ENCODE results near the gene BMPR1A. TPM values are rescaled to one million over a fixed set of nuclear protein-coding genes. Genes with fewer than 3 reads are reported as not detected.

BMPR1A gene
- total and polyA plus RNA-seq, 4 donors: 3.8 to 66.2 (median 19.7) TPM

- no peak overlapping the region for H3K27ac ChIP-seq (ENCODE audit: low read depth in 1 of 2, low read length in 1 of 2)
- H3K9me3 ChIP-seq (ENCODE audit: control insufficient read depth in 4 of 4, insufficient read depth in 3 of 4, low read length in 3 of 4): no peaks in the 10 kb centered on the region
- no peaks in the 10 kb centered on the region for H3K36me3 ChIP-seq (ENCODE audit: control insufficient read depth in 4 of 4, insufficient read depth in 4 of 4, low read length in 4 of 4)
- H3K27me3 ChIP-seq (ENCODE audit: control insufficient read depth in 3 of 3, insufficient read depth in 3 of 3, low read length in 2 of 3): peaks cover 0 to 6% (median 5%) of the 10 kb centered on the region in 3 donors
- peaks cover 0 to 37% (median 25%) of the 10 kb centered on the region in 5 donors for H3K4me1 ChIP-seq (ENCODE audit: control insufficient read depth in 5 of 5, insufficient read depth in 5 of 5, low read length in 5 of 5)
- WGBS, 2 donors: 92 to 97% methylated on average over 7 of the region's 7 CpGs
- ATAC-seq (ENCODE audit: insufficient read depth, low FRiP score): no peak
- no peak for TF ChIP-seq CTCF (IDR thresholded peaks at IDR 0.05; ENCODE audit: control extremely low read depth, extremely low read depth)
- no peak overlapping the region for H3K4me3 ChIP-seq
- no peak for DNase-seq
- no peak overlapping the region for H3K9ac ChIP-seq (ENCODE audit: insufficient read depth in 1 of 2, low read length in 2 of 2)
Measured at GRCh38 chr10:86962981-86963310, 206.5 kb downstream of the BMPR1A start.

DNA sequence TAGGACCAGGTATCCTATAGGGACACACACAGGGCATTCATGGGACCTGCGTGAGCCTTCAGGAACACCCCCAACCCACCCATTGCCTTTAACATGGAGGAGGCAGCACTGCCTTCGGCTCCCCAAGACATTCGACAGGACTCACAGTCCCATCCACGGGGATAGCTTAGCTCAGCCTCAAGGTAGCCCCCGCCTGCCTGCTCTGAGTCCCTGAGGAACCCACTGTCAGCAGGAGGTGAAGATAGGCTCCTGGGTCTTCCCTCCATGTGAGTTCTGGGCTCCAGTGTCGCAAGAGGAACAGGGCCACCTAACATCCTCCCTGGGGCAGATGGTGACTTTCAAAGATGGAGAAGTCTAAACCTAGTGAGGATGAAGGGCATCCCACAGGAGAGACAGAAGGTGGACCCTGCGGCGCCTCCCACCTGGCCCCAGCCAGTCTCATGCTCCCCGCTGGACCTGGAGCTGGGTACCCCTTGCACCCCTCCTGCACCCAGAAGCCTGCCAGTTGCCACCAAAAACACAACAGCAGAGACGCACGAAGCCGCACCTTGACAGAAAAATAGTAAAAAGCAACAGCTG lies 207.0 kb downstream of the BMPR1A start:
- ATAC-seq (ENCODE audit: insufficient read depth, low FRiP score): no peak

DNA sequence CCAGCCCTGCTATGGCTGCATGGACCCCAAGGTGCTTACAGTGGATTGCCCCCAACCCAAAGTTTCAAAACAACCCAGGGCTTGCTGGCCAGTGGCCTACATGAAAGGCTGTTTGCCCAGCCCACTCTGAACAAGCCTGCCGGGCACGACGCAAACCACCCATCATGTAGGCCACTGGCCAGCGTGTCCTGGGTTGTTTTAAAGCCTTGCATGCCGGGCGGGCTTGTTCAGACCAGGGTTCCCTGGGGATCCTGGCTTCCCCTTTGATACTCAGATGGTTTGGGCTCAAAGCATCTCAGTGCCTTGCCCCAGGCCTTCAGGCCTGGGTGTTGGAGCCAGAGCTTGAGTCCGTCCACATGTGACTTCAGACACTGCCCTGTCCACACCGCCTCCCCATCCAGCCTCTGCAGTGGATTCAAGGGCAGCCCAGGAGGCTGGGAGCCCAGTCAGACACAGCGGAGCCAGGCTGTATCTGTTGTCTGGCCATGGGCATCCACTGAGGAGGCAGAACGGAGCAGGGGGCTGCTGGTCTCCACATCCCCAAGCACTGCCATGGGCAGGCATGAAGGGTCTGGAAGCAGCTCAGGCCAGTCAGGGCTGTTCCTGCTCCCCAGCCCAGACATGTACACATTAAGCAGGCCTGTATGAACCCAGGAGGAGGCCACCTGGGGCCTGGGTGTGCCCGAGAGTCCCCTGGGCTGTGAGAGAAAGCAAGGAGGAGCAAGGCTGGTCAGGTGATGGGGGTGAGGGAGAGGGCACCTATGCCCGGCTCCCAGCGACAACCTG lies 207.8 kb downstream of the BMPR1A start:
- no peak overlapping the region for H3K27ac ChIP-seq (ENCODE audit: low read depth in 1 of 2, low read length in 1 of 2)
- H3K4me1 ChIP-seq (ENCODE audit: control insufficient read depth in 5 of 5, insufficient read depth in 5 of 5, low read length in 5 of 5): peaks cover 0 to 34% (median 26%) of the 10 kb centered on the region in 5 donors
- DNase-seq (no peak), ATAC-seq (ENCODE audit: insufficient read depth, low FRiP score) (no peak)
- H3K4me3 ChIP-seq: no peak overlapping the region
- TF ChIP-seq CTCF (IDR thresholded peaks at IDR 0.05; ENCODE audit: control extremely low read depth, extremely low read depth): no peak
- peaks cover 0 to 12% (median 6%) of the 10 kb centered on the region in 3 donors for H3K27me3 ChIP-seq (ENCODE audit: control insufficient read depth in 3 of 3, insufficient read depth in 3 of 3, low read length in 2 of 3)
- no peak overlapping the region for H3K9ac ChIP-seq (ENCODE audit: insufficient read depth in 1 of 2, low read length in 2 of 2)
- no peaks in the 10 kb centered on the region for H3K9me3 ChIP-seq (ENCODE audit: control insufficient read depth in 4 of 4, insufficient read depth in 3 of 4, low read length in 3 of 4)
- H3K36me3 ChIP-seq (ENCODE audit: control insufficient read depth in 4 of 4, insufficient read depth in 4 of 4, low read length in 4 of 4): no peaks in the 10 kb centered on the region
- 85 to 90% methylated on average over 13 of the region's 13 CpGs for WGBS, 2 donors

More for the DNA sequence above, 207.0 kb downstream of the BMPR1A start:
- 94% methylated on average over 12 of the region's 12 CpGs for WGBS, 2 donors
- DNase-seq: no peak
- H3K36me3 ChIP-seq (ENCODE audit: control insufficient read depth in 4 of 4, insufficient read depth in 4 of 4, low read length in 4 of 4): no peaks in the 10 kb centered on the region
- H3K9ac ChIP-seq (ENCODE audit: insufficient read depth in 1 of 2, low read length in 2 of 2): no peak overlapping the region
- no peak for TF ChIP-seq CTCF (IDR thresholded peaks at IDR 0.05; ENCODE audit: control extremely low read depth, extremely low read depth)
- H3K4me3 ChIP-seq: no peak overlapping the region
- no peak overlapping the region for H3K27ac ChIP-seq (ENCODE audit: low read depth in 1 of 2, low read length in 1 of 2)
- no peaks in the 10 kb centered on the region for H3K9me3 ChIP-seq (ENCODE audit: control insufficient read depth in 4 of 4, insufficient read depth in 3 of 4, low read length in 3 of 4)
- peaks cover 0 to 7% (median 6%) of the 10 kb centered on the region in 3 donors for H3K27me3 ChIP-seq (ENCODE audit: control insufficient read depth in 3 of 3, insufficient read depth in 3 of 3, low read length in 2 of 3)
- peaks cover 0 to 35% (median 27%) of the 10 kb centered on the region in 5 donors for H3K4me1 ChIP-seq (ENCODE audit: control insufficient read depth in 5 of 5, insufficient read depth in 5 of 5, low read length in 5 of 5)
